Endometrial microvascular endothelial cells (primary cell): ENCODE measurements around the gene ZCCHC10. TPM values are rescaled to one million over a fixed set of nuclear protein-coding genes. Genes with fewer than 3 reads are reported as not detected.

Source experiments
- in situ Hi-C: cut with HindIII; loops from 2 replicates; pipeline ENCODE4 v1.10.0; 2017; ENCODE audit warnings: low sequenced_read_pairs, low pct_unique_long_range_greater_than_20kb; ENCODE audit errors: inconsistent ontology term
- total RNA-seq: library from RNA; depleted of rRNA; stranded (reverse); fragments of >200 nt; gene quantifications from one replicate; pipeline ENCODE4 v1.2.3, GENCODE V29; 2015; ENCODE audit errors: inconsistent ontology term

The ZCCHC10 gene
- 8.5 TPM for total RNA-seq

DNA sequence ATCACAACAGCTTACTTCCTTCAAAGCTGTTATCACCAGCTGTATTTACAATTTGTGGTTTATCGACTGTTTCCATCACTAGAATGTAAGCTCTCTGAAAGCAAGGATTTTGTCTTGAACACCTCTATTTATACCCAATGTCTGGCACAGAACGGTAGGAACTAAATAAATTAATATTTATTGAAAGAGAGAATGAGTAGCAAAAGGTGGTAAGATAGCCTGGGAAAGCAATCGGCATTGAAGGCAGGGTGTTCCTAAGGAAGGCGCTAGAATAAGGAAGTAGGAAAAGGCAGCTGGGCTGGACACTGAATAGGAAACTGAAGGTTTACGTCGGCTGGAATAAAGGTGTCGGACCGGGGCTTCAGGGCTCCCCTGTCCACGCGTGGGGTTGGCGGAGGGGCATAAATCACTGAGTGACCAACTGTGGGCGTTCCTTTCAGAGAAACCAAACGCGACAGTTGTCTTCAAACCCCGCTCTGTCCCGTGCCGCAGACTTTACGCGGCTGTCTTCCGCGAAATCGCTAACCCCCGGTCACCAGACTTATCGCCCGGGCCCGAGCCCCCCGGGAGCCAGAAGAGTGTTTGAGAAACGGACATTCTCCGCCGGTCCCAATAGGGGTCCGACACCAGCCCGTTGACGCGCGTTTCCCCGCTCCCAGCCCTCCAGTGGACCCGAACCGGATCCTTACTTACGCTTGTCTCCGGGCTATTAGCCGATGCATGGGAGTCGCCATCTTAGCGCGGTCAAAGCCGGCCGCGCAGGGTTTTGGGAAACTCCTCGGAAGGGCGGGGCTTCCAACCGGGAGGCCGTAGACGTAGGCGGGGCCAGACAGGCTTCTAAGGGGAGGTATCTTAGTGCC, at the start of gene ZCCHC10:
Gene ZCCHC10, minus strand, starts transcription at position 746 of the 860 bp plus-strand sequence. Its CDS starts 12 bp downstream, at position 734.
- in situ Hi-C loops, result no loop called here

GRCh38 chr5:133075572-133076536, 49.5 kb upstream of the ZCCHC10 start:
- in situ Hi-C loops, result no loop called here

- in situ Hi-C loops, result no loop called here
Observed at GRCh38 chr5:133072021-133072420, 45.7 kb upstream of the ZCCHC10 start.

GRCh38 chr5:133066045-133066444, 39.7 kb upstream of the ZCCHC10 start:
- in situ Hi-C loops, result no loop called here

GRCh38 chr5:133065471-133065870, 39.1 kb upstream of the ZCCHC10 start:
- in situ Hi-C loops, result no loop called here

DNA sequence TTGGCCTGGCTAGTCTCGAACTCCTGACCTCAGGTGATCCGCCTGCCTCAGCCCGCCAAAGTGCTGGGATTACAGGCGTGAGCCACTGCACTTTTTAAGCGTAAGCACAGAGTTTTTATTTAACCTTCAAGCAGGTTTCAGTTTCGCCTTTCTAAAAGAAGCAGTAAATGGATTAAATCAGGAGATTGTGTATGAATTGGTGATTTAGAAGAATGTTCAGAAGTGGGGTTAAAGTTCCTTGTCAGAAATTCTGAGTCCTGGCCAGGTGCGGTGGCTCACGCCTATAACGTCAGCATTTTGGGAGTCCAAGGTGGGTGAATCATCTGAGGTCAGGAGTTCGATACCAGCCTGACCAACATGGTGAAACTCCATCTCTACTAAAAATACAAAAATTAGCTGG, 37.6 kb upstream of the ZCCHC10 start:
- in situ Hi-C loops, result no loop called here

GRCh38 chr5:133062276-133062675, 35.9 kb upstream of the ZCCHC10 start:
- in situ Hi-C loops, result no loop called here

- in situ Hi-C loops, result no loop called here
Observed at GRCh38 chr5:133059621-133060020, 33.3 kb upstream of the ZCCHC10 start.

DNA sequence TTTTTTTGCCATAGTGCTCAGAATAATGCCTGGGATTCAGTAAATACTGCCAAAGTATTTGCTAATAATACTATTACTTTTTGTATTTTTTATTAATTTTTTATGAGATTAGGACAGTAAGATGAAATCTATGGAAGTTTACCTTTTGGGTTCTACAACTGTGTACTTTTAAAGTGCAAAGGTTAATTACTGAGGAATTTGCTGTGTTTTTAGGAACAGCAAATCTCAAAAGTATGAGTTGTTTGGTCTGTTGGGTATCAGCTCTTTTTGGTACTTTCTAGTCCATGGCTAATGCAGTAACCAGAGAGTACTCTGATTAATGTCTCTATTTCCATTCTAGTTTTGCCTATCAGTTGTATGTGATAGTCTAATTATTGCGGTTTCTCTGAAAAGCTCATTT, 30.5 kb upstream of the ZCCHC10 start:
- in situ Hi-C loops, result no loop called here

DNA sequence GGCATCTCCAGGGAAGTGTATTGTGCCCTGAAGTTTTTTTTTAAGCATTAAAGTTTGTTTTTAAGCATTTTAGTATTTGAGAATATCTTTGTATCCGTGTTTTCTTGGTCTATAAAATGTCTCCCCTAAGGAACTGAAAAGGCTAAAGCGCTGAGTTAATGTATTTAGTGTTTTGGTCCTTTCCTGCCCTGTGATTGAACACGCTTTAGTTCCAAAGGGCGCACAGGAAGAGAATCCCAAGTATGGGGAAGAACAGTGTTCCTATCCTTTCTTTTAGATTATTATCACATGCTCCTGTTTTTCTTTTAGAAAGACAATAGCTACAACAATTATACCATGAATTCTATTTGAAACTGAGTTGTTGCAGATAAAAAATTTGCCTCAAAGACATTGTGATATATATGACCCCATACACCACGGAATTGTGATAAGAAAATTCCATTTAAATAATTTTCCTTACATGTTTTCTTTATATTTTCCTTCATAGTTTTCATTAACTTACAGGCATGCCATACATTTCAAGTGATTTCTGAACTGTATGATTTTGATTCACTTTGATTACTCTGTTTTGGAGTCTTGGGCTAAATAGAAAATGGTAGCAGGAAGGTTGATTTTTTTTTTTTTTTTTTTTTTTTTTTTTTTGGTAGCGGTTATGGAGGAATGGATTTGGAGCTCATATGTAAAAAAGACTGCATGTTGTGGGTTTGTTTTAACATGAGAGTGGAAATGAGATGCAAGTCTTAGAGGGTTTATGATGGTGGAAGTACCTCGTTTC, 28.5 kb upstream of the ZCCHC10 start:
- in situ Hi-C loops, result no loop called here

DNA sequence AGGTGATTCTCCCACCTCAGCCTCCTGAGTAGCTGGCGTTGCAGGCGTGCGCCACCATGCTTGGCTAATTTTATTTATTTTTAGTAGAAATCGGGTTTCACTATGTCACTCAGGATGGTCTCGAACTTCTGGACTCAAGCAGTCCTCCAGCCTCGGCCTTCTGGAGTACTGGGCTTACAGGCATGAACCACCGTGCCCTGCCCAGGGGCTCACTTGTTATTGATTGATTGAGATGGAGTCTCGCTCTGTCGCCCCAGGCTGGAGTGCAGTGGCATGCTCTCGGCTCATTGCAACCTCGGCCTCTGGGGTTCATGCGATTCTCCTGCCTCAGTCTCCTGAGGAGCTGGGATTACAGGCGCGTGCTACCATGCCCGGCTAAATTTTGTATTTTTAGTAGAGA, 27.1 kb upstream of the ZCCHC10 start:
- in situ Hi-C loops, result no loop called here

GRCh38 chr5:133052317-133053175, 26.2 kb upstream of the ZCCHC10 start:
- in situ Hi-C loops, result no loop called here

GRCh38 chr5:133051542-133052316, 25.4 kb upstream of the ZCCHC10 start, which contains the start of gene HSPA4:
TSS of gene HSPA4 (plus strand) at chr5:133052013. CDS start at chr5:133052251, 238 bp downstream.
- in situ Hi-C loops, result no loop called here

GRCh38 chr5:133051061-133051541, 24.8 kb upstream of the ZCCHC10 start:
- in situ Hi-C loops, result no loop called here

DNA sequence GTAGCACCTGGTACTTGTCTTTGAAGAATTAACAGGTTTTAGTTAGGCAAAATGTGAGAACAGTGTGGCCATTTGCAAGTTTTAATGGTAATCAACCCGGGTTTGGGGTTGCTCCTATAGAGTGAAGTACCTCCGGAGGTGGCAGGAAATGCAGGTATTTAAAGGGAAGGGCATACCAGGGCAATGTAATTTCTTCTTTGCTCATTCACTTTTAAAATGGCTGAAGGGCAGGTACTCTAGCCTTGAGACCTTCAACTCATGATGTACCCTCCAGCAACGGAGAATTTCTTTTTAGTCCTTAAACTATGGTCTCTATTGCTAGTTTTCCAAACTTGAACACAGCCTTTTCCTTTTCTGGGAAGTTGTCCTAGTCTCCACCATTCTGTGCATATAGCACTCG, 24.2 kb upstream of the ZCCHC10 start:
- in situ Hi-C loops, result no loop called here

DNA sequence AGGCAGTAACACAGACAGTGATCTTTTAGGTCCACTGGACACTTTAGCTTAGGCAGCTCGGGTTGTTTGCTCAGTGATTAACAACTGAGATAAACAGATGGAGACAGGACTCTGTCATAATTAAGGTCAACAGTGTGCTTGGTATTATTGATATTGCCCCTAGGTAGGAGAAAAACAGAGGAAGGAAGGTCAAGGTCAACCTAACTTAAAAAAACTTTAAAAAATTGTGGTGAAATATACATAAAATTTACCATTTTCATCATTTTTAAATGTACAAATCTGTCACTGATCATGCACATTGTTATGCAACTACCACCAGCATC, 23.3 kb upstream of the ZCCHC10 start:
- in situ Hi-C loops, result no loop called here

- in situ Hi-C loops, result no loop called here
Observed at GRCh38 chr5:133048993-133049725, 22.8 kb upstream of the ZCCHC10 start.
